Measurements from ENCODE around the gene POC1A.

DNA sequence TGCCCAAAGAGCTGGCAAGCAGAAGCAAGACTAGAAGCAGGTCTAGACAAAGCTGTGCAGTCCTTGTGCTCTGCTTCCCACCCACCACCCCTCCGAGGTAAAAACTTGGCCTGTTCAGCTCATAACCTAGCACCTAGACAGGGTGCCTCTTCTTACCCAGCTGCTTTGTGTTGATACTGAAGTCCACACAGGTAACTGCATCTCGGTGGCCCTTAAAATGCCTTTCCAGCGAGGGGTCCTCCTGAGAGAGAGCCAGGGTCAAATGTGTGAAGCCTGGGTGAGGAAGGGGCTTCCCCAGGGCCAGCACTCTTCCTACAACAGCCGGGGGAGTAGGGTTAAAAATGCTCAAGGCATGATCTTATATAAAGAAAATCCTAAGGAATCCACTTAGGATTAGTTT is 3.4 kb downstream of the POC1A start:
- TF ChIP-seq, protein P1, sequence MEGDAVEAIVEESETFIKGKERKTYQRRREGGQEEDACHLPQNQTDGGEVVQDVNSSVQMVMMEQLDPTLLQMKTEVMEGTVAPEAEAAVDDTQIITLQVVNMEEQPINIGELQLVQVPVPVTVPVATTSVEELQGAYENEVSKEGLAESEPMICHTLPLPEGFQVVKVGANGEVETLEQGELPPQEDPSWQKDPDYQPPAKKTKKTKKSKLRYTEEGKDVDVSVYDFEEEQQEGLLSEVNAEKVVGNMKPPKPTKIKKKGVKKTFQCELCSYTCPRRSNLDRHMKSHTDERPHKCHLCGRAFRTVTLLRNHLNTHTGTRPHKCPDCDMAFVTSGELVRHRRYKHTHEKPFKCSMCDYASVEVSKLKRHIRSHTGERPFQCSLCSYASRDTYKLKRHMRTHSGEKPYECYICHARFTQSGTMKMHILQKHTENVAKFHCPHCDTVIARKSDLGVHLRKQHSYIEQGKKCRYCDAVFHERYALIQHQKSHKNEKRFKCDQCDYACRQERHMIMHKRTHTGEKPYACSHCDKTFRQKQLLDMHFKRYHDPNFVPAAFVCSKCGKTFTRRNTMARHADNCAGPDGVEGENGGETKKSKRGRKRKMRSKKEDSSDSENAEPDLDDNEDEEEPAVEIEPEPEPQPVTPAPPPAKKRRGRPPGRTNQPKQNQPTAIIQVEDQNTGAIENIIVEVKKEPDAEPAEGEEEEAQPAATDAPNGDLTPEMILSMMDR (conservative IDR thresholded peaks at IDR 0.05 in 1 of 2, IDR thresholded peaks at IDR 0.05 in 1 of 2; ENCODE audit: low read depth in 1 of 2, low read length in 2 of 2) = no peak
- TF ChIP-seq EZH2 (IDR thresholded peaks at IDR 0.05; ENCODE audit: low read length, missing control alignments) = no peak

All from fibroblast of lung (primary cell).